ENCODE results near the gene NLRC3. TPM values are rescaled to one million over a fixed set of nuclear protein-coding genes. Genes with fewer than 3 reads are reported as not detected.

The NLRC3 gene
- total and polyA plus RNA-seq, 9 donors, result 0.10 to 1.3 (median 0.23) TPM

DNA sequence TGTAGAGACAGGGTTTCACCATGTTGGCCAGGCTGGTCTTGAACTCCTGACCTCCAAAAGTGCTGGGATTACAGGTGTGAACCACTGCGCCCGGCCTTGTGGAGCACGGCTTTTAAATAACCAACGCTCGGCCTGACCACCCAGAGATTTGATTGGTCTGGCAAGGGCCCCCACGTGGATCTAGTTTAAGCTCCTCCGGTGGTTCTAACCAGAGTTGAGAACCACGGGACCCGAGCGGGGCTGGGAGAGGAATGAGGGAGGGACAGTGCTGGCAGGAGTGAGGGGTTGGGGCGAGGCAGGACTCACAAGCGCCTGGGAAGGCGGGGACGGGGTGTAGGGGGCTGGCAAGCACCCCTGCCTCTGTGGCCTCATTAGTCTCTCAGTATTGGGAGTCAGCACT is 3.0 kb downstream of the NLRC3 start:
- Histone ChIP-seq H3K9me3 (no peaks in the 10 kb centered on the region), H3K36me3 (no peaks in the 10 kb centered on the region), H3K27me3 (no peaks in the 10 kb centered on the region), H3K4me3 (no peak overlapping the region), H3K27ac (no peak overlapping the region), H3K4me1 (ENCODE audit: insufficient read depth) (no peaks in the 10 kb centered on the region)
- intact Hi-C loops (cut with DNase I), result no loop called here
- 83 to 90% (median 85%) methylated on average over 14 of the region's 14 CpGs for WGBS, 3 donors
- no peak for DNase-seq
- no peak for TF ChIP-seq POLR2A (IDR thresholded peaks at IDR 0.05)
- TF ChIP-seq EP300 (IDR thresholded peaks at IDR 0.05), result no peak
- TF ChIP-seq, protein P1, sequence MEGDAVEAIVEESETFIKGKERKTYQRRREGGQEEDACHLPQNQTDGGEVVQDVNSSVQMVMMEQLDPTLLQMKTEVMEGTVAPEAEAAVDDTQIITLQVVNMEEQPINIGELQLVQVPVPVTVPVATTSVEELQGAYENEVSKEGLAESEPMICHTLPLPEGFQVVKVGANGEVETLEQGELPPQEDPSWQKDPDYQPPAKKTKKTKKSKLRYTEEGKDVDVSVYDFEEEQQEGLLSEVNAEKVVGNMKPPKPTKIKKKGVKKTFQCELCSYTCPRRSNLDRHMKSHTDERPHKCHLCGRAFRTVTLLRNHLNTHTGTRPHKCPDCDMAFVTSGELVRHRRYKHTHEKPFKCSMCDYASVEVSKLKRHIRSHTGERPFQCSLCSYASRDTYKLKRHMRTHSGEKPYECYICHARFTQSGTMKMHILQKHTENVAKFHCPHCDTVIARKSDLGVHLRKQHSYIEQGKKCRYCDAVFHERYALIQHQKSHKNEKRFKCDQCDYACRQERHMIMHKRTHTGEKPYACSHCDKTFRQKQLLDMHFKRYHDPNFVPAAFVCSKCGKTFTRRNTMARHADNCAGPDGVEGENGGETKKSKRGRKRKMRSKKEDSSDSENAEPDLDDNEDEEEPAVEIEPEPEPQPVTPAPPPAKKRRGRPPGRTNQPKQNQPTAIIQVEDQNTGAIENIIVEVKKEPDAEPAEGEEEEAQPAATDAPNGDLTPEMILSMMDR (IDR thresholded peaks at IDR 0.05), result no peak

DNA sequence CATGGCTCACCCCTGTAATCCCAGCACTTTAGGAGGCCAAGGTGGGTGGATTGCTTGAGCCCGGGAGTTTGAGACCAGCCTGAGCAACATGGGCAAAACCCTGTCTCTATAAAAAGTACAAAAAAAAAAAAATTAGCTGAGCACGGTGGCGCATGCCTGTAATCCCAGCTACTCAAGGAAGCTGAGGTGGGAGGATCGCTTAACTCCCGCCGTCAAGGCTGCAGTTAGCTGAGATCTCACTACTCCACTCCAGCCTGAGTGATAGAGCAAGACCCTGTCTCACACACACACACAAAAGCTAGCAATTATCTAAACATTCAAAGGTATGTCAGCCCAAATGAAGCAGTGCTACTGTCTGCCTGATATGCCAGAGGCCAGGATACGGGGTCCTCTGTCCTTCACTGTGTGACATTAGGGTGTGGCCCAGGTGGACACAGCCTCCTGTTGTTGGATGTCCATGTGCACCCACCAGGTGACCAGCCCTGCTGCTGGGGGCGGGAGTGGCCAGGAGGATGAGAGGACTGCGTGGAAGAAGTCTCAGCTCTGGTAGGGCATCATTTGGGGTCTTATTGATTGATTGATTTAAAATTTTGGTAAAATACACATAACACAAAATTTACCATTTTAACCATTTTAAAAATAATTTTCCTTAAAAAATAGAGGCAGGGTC is 3.9 kb downstream of the NLRC3 start:
- no peak overlapping the region for H3K4me3 ChIP-seq
- no peak for DNase-seq
- no peak for TF ChIP-seq EP300 (IDR thresholded peaks at IDR 0.05)
- TF ChIP-seq POLR2A (IDR thresholded peaks at IDR 0.05), result no peak
- TF ChIP-seq, protein P1 (IDR thresholded peaks at IDR 0.05), result no peak
- H3K27me3 ChIP-seq, result no peaks in the 10 kb centered on the region
- intact Hi-C loops (cut with DNase I), result no loop called here
- no peaks in the 10 kb centered on the region for H3K4me1 ChIP-seq (ENCODE audit: insufficient read depth)
- no peaks in the 10 kb centered on the region for H3K36me3 ChIP-seq
- H3K9me3 ChIP-seq, result no peaks in the 10 kb centered on the region
- WGBS, 3 donors, result 48 to 55% (median 48%) methylated on average over 9 of the region's 9 CpGs
- H3K27ac ChIP-seq, result no peak overlapping the region

DNA sequence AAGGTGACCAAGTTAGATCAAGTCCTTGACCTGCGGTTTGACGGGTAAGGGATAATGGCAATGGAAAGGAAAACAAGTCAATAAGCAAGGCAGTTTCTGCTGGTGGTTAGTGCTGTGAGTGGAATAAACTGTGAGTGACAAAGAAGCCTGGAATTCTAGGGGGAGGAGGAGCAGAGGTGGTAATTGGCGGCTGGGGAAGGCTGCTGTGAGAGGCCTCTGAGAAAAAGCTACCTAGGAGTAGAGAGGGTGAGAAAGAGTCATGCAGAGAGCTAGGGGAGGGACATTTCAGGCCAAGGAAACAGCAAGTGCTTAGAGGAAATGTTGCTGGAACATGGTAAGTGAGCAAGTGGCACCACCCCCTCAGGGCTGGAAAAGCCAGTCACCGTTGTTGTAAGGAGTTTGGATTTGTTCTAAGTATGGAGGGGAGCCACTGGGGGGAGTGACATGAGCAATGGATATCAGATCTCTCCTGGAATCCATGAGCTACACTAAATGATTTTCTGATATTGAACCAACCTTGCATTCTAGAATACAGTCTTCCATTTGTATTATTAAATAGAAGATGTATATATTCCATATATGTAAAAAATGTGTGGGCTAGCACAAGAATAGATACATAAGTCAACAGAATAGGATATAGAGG is 6.7 kb downstream of the NLRC3 start:
- TF ChIP-seq EP300 (IDR thresholded peaks at IDR 0.05) (no peak), POLR2A (IDR thresholded peaks at IDR 0.05) (no peak)
- TF ChIP-seq, protein P1 (IDR thresholded peaks at IDR 0.05), result no peak
- Histone ChIP-seq H3K9me3 (no peaks in the 10 kb centered on the region), H3K4me3 (no peak overlapping the region), H3K27ac (no peak overlapping the region), H3K36me3 (no peaks in the 10 kb centered on the region), H3K27me3 (no peaks in the 10 kb centered on the region), H3K4me1 (ENCODE audit: insufficient read depth) (no peaks in the 10 kb centered on the region)
- no peak for DNase-seq
- intact Hi-C loops (cut with DNase I), result no loop called here
- WGBS, 3 donors, result 71 to 80% (median 76%) methylated on average over 4 of the region's 4 CpGs

DNA sequence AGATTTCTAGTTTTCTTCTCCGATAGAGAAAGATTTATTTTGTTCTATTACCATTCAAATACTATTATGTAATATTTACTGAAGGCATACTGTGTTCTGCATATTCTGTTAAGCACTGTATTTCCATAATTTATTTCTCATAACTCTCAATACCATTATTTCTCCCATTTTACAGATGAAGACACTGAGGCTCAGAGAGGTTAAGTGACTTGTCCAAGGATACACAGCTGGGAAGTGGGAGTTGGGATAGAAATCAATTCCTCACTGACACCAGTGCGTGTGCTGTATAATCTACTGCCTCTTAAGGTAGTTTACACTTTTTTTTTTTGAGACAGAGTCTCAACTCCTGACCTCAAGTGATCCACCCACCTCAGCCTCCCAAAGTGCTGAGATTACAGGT is 7.4 kb downstream of the NLRC3 start:
- Histone ChIP-seq H3K27ac (no peak overlapping the region), H3K9me3 (no peaks in the 10 kb centered on the region), H3K36me3 (no peaks in the 10 kb centered on the region), H3K4me1 (ENCODE audit: insufficient read depth) (no peaks in the 10 kb centered on the region), H3K27me3 (no peaks in the 10 kb centered on the region), H3K4me3 (no peak overlapping the region)
- TF ChIP-seq, protein P1 (IDR thresholded peaks at IDR 0.05), result no peak
- TF ChIP-seq POLR2A (IDR thresholded peaks at IDR 0.05) (no peak), EP300 (IDR thresholded peaks at IDR 0.05) (no peak)
- intact Hi-C loops (cut with DNase I), result no loop called here
- 96 to 98% (median 96%) methylated on average over 2 of the region's 2 CpGs for WGBS, 3 donors
- no peak for DNase-seq
